Activated T-helper 2 cell treated with anti-CD3 and anti-CD28 coated beads, Interferon-gamma antibody, Interleukin-2, Interleukin-4, amounts not matched to agents 10 μg/mL and 5 μg/mL and 100 μg/mL, durations not matched to agents 14 hours and 24 hours and 36 hours (primary cell): ENCODE data around the gene PRKCB. TPM values are rescaled to one million over a fixed set of nuclear protein-coding genes. Genes with fewer than 3 reads are reported as not detected.
"Not testable (repeated sequence)": the region's sequence is repeated elsewhere in the genome, so short reads cannot be mapped to it uniquely, and the experiment has no call there.

Experiments used
- DNase-seq: peaks from one replicate; pipeline ENCODE4 v3.0.0; 2021; ENCODE audit warnings: low spot score
- H3K27ac Mint-ChIP-seq: one replicate; pipeline ENCODE4 v1.8.0; 2021; ENCODE audit warnings: mixed read lengths
- H3K27me3 Mint-ChIP-seq: one replicate; pipeline ENCODE4 v1.8.0; 2021; ENCODE audit warnings: low read depth, mixed read lengths
- H3K36me3 Mint-ChIP-seq: one replicate; pipeline ENCODE4 v1.8.0; 2021; ENCODE audit warnings: low read depth, mixed read lengths
- H3K4me1 Mint-ChIP-seq: one replicate; pipeline ENCODE4 v1.8.0; 2021; ENCODE audit warnings: low read depth, mixed read lengths
- H3K4me3 Mint-ChIP-seq: one replicate; pipeline ENCODE4 v1.8.0; 2021; ENCODE audit warnings: low read depth, mild to moderate bottlenecking, moderate library complexity, mixed read lengths
- H3K9me3 Mint-ChIP-seq: one replicate; pipeline ENCODE4 v1.8.0; 2021; ENCODE audit warnings: mixed read lengths
- intact Hi-C: fragments of 100-400 bp; cut with micrococcal nuclease; formaldehyde crosslinking; loops from one replicate; pipeline ENCODE4 v1.15.1; 2023
- total RNA-seq: library from RNA; stranded (reverse); gene quantifications from 2 replicates; pipeline ENCODE4 v1.2.3, GENCODE V29; 2022

PRKCB gene
- total RNA-seq, 1 donor from 2014 or later: 69.5 TPM

GRCh38 chr16:23920899-23921298, 85.1 kb downstream of the PRKCB start:
- Mint-ChIP-seq H3K4me1 (peaks cover 39% of the 10 kb centered on the region), H3K27ac (no peak overlapping the region), H3K36me3 (peaks cover 44% of the 10 kb centered on the region), H3K4me3 (no peak overlapping the region), H3K27me3 (no peaks in the 10 kb centered on the region), H3K9me3 (peaks cover 3% of the 10 kb centered on the region)
- intact Hi-C loops: no loop called here
- no peak for DNase-seq

DNA sequence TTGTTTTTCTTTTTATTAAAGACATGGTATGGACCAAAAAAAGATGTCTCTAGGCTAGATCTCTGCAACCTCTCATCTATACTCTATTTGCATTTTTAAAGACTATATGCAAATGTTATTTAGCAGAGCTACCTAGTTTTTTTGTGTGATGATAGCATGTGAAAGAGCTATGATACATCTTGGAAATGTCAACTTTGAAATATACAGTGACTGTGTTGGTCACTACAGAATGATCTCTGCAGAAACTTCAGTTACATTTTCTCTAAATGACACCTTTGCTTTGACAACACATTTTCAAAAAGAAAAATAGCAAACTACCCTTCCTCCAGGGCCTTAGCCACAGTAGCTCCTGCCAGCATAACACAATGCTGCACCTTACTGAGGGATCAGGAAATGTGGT, 86.6 kb downstream of the PRKCB start:
- intact Hi-C loops: no loop called here
- H3K36me3 Mint-ChIP-seq: peaks cover 40% of the 10 kb centered on the region
- peaks cover 3% of the 10 kb centered on the region for H3K9me3 Mint-ChIP-seq
- DNase-seq: no peak
- H3K4me1 Mint-ChIP-seq: peaks cover 38% of the 10 kb centered on the region
- no peak overlapping the region for H3K4me3 Mint-ChIP-seq
- peak overlapping the region; percentile 21 for H3K27ac Mint-ChIP-seq
- no peaks in the 10 kb centered on the region for H3K27me3 Mint-ChIP-seq

GRCh38 chr16:23924128-23924527, 88.3 kb downstream of the PRKCB start:
- H3K9me3 Mint-ChIP-seq: no peaks in the 10 kb centered on the region
- DNase-seq: no peak
- H3K27me3 Mint-ChIP-seq: no peaks in the 10 kb centered on the region
- H3K36me3 Mint-ChIP-seq: peaks cover 33% of the 10 kb centered on the region
- H3K4me1 Mint-ChIP-seq: peaks cover 33% of the 10 kb centered on the region
- H3K27ac Mint-ChIP-seq: no peak overlapping the region
- no peak overlapping the region for H3K4me3 Mint-ChIP-seq
- intact Hi-C loops: no loop called here

DNA sequence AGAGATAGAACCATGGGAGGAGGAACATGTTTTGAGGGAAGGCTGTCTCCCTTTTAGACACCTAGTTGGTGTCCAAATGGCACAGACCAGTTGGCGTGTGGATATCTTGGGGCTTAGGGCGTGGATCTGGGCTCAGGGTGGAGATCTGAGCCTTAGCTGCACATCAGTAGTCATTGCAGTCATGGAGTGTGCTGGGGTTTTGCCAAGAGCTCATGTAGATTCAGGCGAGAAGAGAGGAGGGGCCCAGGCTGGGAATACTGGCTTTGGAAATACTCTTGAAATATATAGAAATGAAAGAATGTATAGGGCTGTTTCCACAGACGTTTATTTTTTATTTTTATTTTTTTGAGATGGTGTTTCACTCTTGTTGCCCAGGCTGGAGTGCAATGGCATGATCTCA, 92.0 kb downstream of the PRKCB start:
- peaks cover 9% of the 10 kb centered on the region for H3K4me1 Mint-ChIP-seq
- intact Hi-C loops: no loop called here
- H3K27ac Mint-ChIP-seq: no peak overlapping the region
- no peak for DNase-seq
- H3K27me3 Mint-ChIP-seq: no peaks in the 10 kb centered on the region
- H3K9me3 Mint-ChIP-seq: no peaks in the 10 kb centered on the region
- H3K4me3 Mint-ChIP-seq: no peak overlapping the region
- H3K36me3 Mint-ChIP-seq: peaks cover 14% of the 10 kb centered on the region

DNA sequence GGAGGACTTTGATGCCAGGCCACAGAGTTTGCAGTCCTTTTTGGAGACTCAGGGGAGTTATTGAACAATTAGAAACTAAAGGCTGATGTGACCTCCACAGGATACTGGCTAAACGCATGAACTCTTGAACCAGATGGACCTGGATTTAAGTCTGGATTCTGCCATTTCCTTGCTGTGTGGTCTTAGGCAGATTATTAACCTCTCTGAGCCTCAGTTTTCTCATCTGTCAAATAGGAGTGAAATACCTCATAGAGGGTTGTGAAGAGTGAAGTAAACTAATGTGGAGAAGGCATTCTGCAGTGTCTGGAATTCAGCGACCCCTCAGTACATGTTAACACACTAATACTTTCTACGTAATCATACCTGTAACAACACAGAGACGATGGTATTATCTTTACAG, 93.5 kb downstream of the PRKCB start:
- intact Hi-C loops: no loop called here
- DNase-seq: no peak
- H3K4me1 Mint-ChIP-seq: peaks cover 2% of the 10 kb centered on the region
- peaks cover 6% of the 10 kb centered on the region for H3K9me3 Mint-ChIP-seq
- H3K27me3 Mint-ChIP-seq: no peaks in the 10 kb centered on the region
- peaks cover 14% of the 10 kb centered on the region for H3K36me3 Mint-ChIP-seq
- H3K27ac Mint-ChIP-seq: no peak overlapping the region
- no peak overlapping the region for H3K4me3 Mint-ChIP-seq

DNA sequence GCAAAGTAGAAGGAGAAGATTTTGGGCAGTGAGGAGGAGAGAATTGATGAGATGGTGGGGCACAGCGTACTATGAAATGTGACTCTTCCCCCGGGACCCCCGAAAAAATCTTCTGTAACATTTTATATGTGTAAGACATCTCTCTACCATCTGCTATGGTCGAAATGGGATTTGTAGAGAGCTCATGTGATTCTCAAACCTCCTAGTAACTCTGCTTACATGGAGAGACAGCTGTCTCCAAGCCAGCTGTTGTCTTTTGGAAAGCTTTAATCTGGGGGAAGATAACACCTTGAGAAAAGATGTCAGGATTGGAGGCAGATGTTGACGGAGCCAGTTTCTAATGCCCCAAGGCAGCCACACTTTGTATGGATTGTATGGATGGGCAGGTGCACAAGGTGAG, 94.1 kb downstream of the PRKCB start:
- H3K27ac Mint-ChIP-seq: no peak overlapping the region
- peaks cover 6% of the 10 kb centered on the region for H3K9me3 Mint-ChIP-seq
- intact Hi-C loops: no loop called here

GRCh38 chr16:23930791-23931190, 95.0 kb downstream of the PRKCB start:
- no peak for DNase-seq
- Mint-ChIP-seq H3K27ac (no peak overlapping the region), H3K4me1 (peaks cover 7% of the 10 kb centered on the region), H3K27me3 (no peaks in the 10 kb centered on the region), H3K36me3 (peaks cover 8% of the 10 kb centered on the region), H3K9me3 (peaks cover 6% of the 10 kb centered on the region), H3K4me3 (no peak overlapping the region)
- intact Hi-C loops: no loop called here

More for the DNA sequence above, 94.1 kb downstream of the PRKCB start:
- no peak for DNase-seq
- Mint-ChIP-seq H3K4me1 (peaks cover 7% of the 10 kb centered on the region), H3K27me3 (no peaks in the 10 kb centered on the region), H3K4me3 (no peak overlapping the region), H3K36me3 (peaks cover 10% of the 10 kb centered on the region)

GRCh38 chr16:23931199-23931598, 95.4 kb downstream of the PRKCB start:
- Mint-ChIP-seq H3K27me3 (no peaks in the 10 kb centered on the region), H3K36me3 (peaks cover 7% of the 10 kb centered on the region), H3K4me3 (no peak overlapping the region), H3K9me3 (peaks cover 6% of the 10 kb centered on the region), H3K27ac (no peak overlapping the region), H3K4me1 (peaks cover 7% of the 10 kb centered on the region)
- no peak for DNase-seq
- intact Hi-C loops: no loop called here

GRCh38 chr16:23933650-23934049, 97.9 kb downstream of the PRKCB start:
- H3K4me1 Mint-ChIP-seq, H3K36me3 Mint-ChIP-seq, intact Hi-C loops, H3K4me3 Mint-ChIP-seq, H3K27ac Mint-ChIP-seq, H3K27me3 Mint-ChIP-seq, H3K9me3 Mint-ChIP-seq, DNase-seq: not testable (repeated sequence)

- no peak for DNase-seq
- Mint-ChIP-seq H3K9me3 (peaks cover 6% of the 10 kb centered on the region), H3K4me1 (peaks cover 5% of the 10 kb centered on the region), H3K27ac (no peak overlapping the region), H3K36me3 (peaks cover 7% of the 10 kb centered on the region), H3K27me3 (no peaks in the 10 kb centered on the region), H3K4me3 (no peak overlapping the region)
- intact Hi-C loops: no loop called here
Observed at GRCh38 chr16:23934610-23935236, 98.9 kb downstream of the PRKCB start.

GRCh38 chr16:23940111-23940510, 104.3 kb downstream of the PRKCB start:
- Mint-ChIP-seq H3K9me3 (no peaks in the 10 kb centered on the region), H3K36me3 (no peaks in the 10 kb centered on the region), H3K4me3 (no peak overlapping the region), H3K4me1 (peaks cover 7% of the 10 kb centered on the region), H3K27ac (no peak overlapping the region), H3K27me3 (no peaks in the 10 kb centered on the region)
- no peak for DNase-seq
- intact Hi-C loops: loop anchor here (10.0 kb wide), 1 partner anchor 1645 kb away; the partner anchor contains the start of gene POLR3E

DNA sequence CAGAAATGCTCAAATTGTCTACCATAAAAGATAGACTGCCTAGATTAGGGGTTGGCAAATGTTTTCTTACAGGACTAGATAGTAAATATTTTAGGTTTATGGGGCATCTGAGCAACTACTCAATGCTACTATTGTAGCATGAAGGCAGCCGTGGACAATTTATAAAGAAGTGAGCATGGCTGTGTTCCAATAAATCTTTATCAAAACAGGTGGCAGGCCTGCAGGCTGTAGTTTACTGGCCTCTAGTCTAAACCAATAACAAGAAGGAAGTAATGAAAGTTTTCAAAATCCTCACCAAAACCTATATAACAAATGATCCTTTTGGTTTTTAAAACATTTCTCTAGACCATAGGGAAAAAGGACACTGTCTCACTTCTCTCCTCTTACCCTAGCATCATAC, 105.2 kb downstream of the PRKCB start:
- H3K4me3 Mint-ChIP-seq: no peak overlapping the region
- no peak for DNase-seq
- H3K27ac Mint-ChIP-seq: no peak overlapping the region
- H3K27me3 Mint-ChIP-seq: no peaks in the 10 kb centered on the region
- no peaks in the 10 kb centered on the region for H3K36me3 Mint-ChIP-seq
- H3K4me1 Mint-ChIP-seq: peaks cover 7% of the 10 kb centered on the region
- intact Hi-C loops: loop anchor here (10.0 kb wide), 1 partner anchor 1646 kb away; the partner anchor contains the start of gene POLR3E
- no peaks in the 10 kb centered on the region for H3K9me3 Mint-ChIP-seq

GRCh38 chr16:23941963-23942564, 106.3 kb downstream of the PRKCB start:
- no peak for DNase-seq
- Mint-ChIP-seq H3K36me3 (no peaks in the 10 kb centered on the region), H3K9me3 (no peaks in the 10 kb centered on the region), H3K27ac (no peak overlapping the region), H3K4me1 (peaks cover 7% of the 10 kb centered on the region), H3K4me3 (no peak overlapping the region), H3K27me3 (no peaks in the 10 kb centered on the region)
- intact Hi-C loops: loop anchor here (10.0 kb wide), 1 partner anchor 1647 kb away; the partner anchor contains the start of gene POLR3E
